Fibroblast of mammary gland (primary cell): ENCODE results near the gene UBE2D1.

Experiments used
- DNase-seq: peaks from one replicate; pipeline ENCODE4 v3.0.0-alpha.2; 2010; ENCODE audit warnings: low read depth
- H3K4me3 ChIP-seq: 2 replicates; pipeline ENCODE4 v1.5.1; 2011; ENCODE audit warnings: low read depth, mild to moderate bottlenecking, low read length, moderate library complexity; ENCODE audit not compliant: control insufficient read depth
- TF ChIP-seq, protein P1 (sequence below): conservative IDR thresholded peaks from 2 replicates; pipeline ENCODE4 v1.5.1; 2011; ENCODE audit warnings: low read depth, low read length, inconsistent platforms; ENCODE audit not compliant: control insufficient read depth, insufficient read depth

Gene UBE2D1

DNA sequence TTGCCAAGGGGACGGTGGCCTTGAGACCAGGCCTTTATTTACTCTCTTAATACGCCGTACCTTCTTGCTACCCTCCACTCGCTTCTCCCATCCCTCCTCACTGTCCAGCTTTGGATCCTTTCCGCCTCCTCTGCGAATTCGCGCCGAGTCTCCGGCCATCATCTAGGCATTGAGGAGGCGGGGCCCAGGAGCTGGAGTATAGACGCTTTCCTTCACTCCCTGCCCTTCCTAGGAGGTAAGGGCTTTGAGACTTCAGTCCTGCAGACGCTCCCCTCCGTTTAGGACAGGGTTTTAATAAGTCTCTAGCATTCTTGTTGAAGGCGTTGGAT is 50.9 kb downstream of the UBE2D1 start:
- TF ChIP-seq, protein P1, sequence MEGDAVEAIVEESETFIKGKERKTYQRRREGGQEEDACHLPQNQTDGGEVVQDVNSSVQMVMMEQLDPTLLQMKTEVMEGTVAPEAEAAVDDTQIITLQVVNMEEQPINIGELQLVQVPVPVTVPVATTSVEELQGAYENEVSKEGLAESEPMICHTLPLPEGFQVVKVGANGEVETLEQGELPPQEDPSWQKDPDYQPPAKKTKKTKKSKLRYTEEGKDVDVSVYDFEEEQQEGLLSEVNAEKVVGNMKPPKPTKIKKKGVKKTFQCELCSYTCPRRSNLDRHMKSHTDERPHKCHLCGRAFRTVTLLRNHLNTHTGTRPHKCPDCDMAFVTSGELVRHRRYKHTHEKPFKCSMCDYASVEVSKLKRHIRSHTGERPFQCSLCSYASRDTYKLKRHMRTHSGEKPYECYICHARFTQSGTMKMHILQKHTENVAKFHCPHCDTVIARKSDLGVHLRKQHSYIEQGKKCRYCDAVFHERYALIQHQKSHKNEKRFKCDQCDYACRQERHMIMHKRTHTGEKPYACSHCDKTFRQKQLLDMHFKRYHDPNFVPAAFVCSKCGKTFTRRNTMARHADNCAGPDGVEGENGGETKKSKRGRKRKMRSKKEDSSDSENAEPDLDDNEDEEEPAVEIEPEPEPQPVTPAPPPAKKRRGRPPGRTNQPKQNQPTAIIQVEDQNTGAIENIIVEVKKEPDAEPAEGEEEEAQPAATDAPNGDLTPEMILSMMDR, result no peak
- DNase-seq, result peak; percentile 19
- H3K4me3 ChIP-seq, result peak overlapping the region; percentile 67

- H3K4me3 ChIP-seq, result no peak overlapping the region
- no peak for DNase-seq
- TF ChIP-seq, protein P1, result no peak
Observed at GRCh38 chr10:58389024-58389423, 54.2 kb downstream of the UBE2D1 start.

GRCh38 chr10:58393317-58393716 is 58.5 kb downstream of the UBE2D1 start:
- no peak overlapping the region for H3K4me3 ChIP-seq
- TF ChIP-seq, protein P1, result peak; percentile 16
- DNase-seq, result peak; percentile 37

- H3K4me3 ChIP-seq, result no peak overlapping the region
- no peak for DNase-seq
- TF ChIP-seq, protein P1, result no peak
Observed at GRCh38 chr10:58394471-58394870, 59.7 kb downstream of the UBE2D1 start.

DNA sequence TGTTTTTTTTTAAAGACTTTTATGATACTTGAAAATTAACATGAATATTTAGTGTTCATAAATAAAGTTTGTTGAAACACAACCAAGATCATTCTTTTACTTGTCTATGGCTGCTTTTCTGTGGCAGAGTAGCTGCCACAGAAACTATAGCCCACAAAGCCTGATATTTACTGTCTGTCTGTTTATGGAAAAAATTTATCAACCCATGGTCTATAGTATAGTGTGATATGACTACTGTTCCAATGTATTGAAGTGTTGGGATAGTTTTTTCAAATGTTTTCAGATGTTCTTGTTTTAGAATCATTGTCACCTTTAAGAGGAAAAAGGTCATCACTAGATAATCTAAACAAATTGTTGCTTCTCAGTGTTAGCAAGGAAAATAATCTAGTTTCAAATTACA is 61.3 kb downstream of the UBE2D1 start:
- TF ChIP-seq, protein P1, result no peak
- H3K4me3 ChIP-seq, result no peak overlapping the region

GRCh38 chr10:58397830-58398229 is 63.0 kb downstream of the UBE2D1 start:
- no peak for DNase-seq
- TF ChIP-seq, protein P1, result no peak
- no peak overlapping the region for H3K4me3 ChIP-seq

More for the DNA sequence above, 61.3 kb downstream of the UBE2D1 start:
- DNase-seq, result no peak

DNA sequence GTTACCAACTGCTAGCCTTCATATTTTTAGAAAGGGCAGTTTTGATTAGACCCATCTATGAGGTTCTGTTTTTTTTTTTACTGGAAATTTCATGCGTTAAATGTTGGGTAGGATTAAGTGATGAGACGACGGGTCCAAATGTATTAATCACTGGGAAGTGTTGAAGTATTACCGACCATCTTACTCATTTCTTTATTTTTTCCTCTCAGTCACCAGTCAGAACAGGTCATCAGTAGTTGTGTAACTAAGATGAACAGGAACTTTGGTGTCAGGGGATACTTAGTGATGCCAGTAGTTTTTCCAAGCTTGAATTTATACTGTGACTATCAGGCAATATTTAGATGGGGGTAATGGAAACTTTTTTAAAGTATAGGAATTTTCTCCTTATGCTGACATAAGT is 64.6 kb downstream of the UBE2D1 start:
- DNase-seq, result peak; percentile 90
- TF ChIP-seq, protein P1, result no peak
- H3K4me3 ChIP-seq, result no peak overlapping the region
